ENCODE data around the gene AATF. TPM values are rescaled to one million over a fixed set of nuclear protein-coding genes. Genes with fewer than 3 reads are reported as not detected.

Gene AATF
- total and polyA plus RNA-seq, 2 of the 8 experiments (the other 6 are each of a cell fraction or from before 2014, with no cell fraction given): 20.1 to 62.8 TPM

DNA sequence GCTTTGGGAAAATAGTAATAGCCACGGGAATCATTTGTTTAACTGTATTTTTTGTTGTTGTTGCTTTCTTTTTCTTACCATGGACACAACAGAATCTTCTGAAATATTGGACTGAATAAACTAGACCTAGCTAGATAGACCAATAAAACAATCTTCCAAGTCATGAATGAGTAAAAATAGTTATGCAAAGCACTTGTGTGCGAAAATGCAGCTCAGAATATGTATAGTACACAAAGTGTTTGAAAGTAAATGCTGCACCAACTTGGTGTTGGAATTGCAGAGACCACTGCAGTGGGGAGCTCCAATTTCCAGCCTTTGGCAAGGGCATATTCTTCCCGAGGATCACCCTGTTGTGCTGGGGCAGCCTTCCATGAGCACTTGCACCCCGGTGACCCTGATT lies 68.0 kb downstream of the AATF start:
- DNase-seq (ENCODE audit: low read depth in 1 of 2, low spot score in 2 of 2): no peak
- H3K9ac ChIP-seq (replicated peaks in 1 of 4; ENCODE audit: extremely low read depth in 1 of 4, low read depth in 3 of 4, low read length in 3 of 4): no peak overlapping the region
- H3K79me1 ChIP-seq (ENCODE audit: low read depth, low read length): 0 out of 2 replicates have a peak, but pooled peaks cover 2% of the 10 kb centered on the region
- H2AFZ ChIP-seq (ENCODE audit: low read length): no peak overlapping the region
- H3K23me2 ChIP-seq (ENCODE audit: low read depth, low read length): no peaks in the 10 kb centered on the region
- H3K27me3 ChIP-seq (replicated peaks in 1 of 4; ENCODE audit: control insufficient read depth in 3 of 4, extremely low read depth in 1 of 4, insufficient read depth in 3 of 4, low read length in 3 of 4): no peaks in the 10 kb centered on the region
- H3K14ac ChIP-seq (ENCODE audit: insufficient read length): no peak overlapping the region
- H3K4ac ChIP-seq (replicated peaks; ENCODE audit: insufficient read length, low read depth, low read length): no peak overlapping the region
- FAIRE-seq: no peak
- H3K4me1 ChIP-seq (replicated peaks in 1 of 4; ENCODE audit: control insufficient read depth in 3 of 4, insufficient read depth in 4 of 4, low read length in 3 of 4): peaks cover 0 to 2% (median under 1%) of the 10 kb centered on the region in 4 experiments; a peak in 5 of 7 replicates
- no peak overlapping the region for H2AK5ac ChIP-seq (ENCODE audit: low read depth, low read length)
- ChIA-PET POLR2A (ENCODE audit: partially characterized antibody) (interaction anchor here (0.8 kb wide), 1 partner anchor 16 kb away, joined by 3 read pairs; no protein-coding TSS in a partner anchor), CTCF (ENCODE audit: partially characterized antibody) (interaction anchor here (0.6 to 2.2 kb wide), 5 partner anchors 30 to 731 kb away, joined by 4 to 11 read pairs (median 4); no protein-coding TSS in a partner anchor)
- 0 out of 4 replicates have a peak, but pooled peaks cover 0 to 2% of the 10 kb centered on the region in 2 experiments for H3K79me2 ChIP-seq (ENCODE audit: control insufficient read depth in 1 of 2, insufficient read depth in 2 of 2, low read length in 2 of 2)
- H3K18ac ChIP-seq (ENCODE audit: extremely low read depth, low read length): no peak overlapping the region
- no peak overlapping the region for H3K56ac ChIP-seq (replicated peaks; ENCODE audit: insufficient read length, low read depth, low read length)
- 84% methylated on average over 4 of the region's 4 CpGs; no CpG with 5 or more reads in 1 of the 2 experiments for WGBS, 2 experiments (ENCODE audit: extremely low coverage in 1 of 2, insufficient coverage in 1 of 2, insufficient read length in 1 of 2, insufficient replicate concordance in 2 of 2, low coverage in 1 of 2, low lambda C conversion rate in 2 of 2, missing lambda C conversion rate in 1 of 2)
- H4K20me1 ChIP-seq (replicated peaks in 1 of 2; ENCODE audit: control insufficient read depth in 1 of 2, insufficient read depth in 2 of 2, low read length in 2 of 2): peaks cover 0 to 4% of the 10 kb centered on the region in 2 experiments
- H2BK12ac ChIP-seq (ENCODE audit: low read depth, low read length): no peak overlapping the region
- H3K36me3 ChIP-seq (ENCODE audit: control insufficient read depth in 2 of 4, insufficient read depth in 4 of 4, low read length in 3 of 4): peaks cover 0 to 3% (median 0%) of the 10 kb centered on the region in 4 experiments; a peak in 1 of 8 replicates
- no peaks in the 10 kb centered on the region for H3K9me3 ChIP-seq (ENCODE audit: insufficient read depth in 2 of 2, low read depth in 1 of 2, low read length in 1 of 2)
- H3K27ac ChIP-seq (ENCODE audit: low read depth, low read length): no peak overlapping the region
- no peak overlapping the region for H4K91ac ChIP-seq (replicated peaks; ENCODE audit: insufficient read length, low read length)
- no peak overlapping the region for H2BK20ac ChIP-seq (ENCODE audit: low read length)
- no peak overlapping the region for H3K23ac ChIP-seq (ENCODE audit: insufficient read length)
- H3K4me2 ChIP-seq (ENCODE audit: insufficient read depth in 1 of 2, low read depth in 2 of 2, low read length in 2 of 2): no peak overlapping the region
- H4K5ac ChIP-seq (ENCODE audit: insufficient read length, low read depth, low read length): no peak overlapping the region
- H2BK120ac ChIP-seq (replicated peaks; ENCODE audit: low read depth, low read length): no peak overlapping the region
- H2BK15ac ChIP-seq (ENCODE audit: low read length): no peak overlapping the region
- H3K4me3 ChIP-seq (ENCODE audit: extremely low read depth in 1 of 4, insufficient read depth in 2 of 4, low read depth in 3 of 4, low read length in 4 of 4): no peak overlapping the region
- H2BK5ac ChIP-seq (ENCODE audit: low read depth, low read length): no peak overlapping the region
- H4K8ac ChIP-seq (ENCODE audit: extremely low read depth, insufficient read depth, low read length): no peak overlapping the region
- TF ChIP-seq CBX5 (IDR thresholded peaks at IDR 0.05; ENCODE audit: low read depth, low read length): no peak

Data from H1 (cell line).